Fibroblast of lung (primary cell): ENCODE data around the gene TRAFD1. TPM values are rescaled to one million over a fixed set of nuclear protein-coding genes. Genes with fewer than 3 reads are reported as not detected.
A peak's percentile ranks its signal among the peaks of the same experiment; 100 is the strongest.

Experiments
- DNase-seq, 2 donors: peaks; one replicate each; pipeline versions ENCODE4 v3.0.0 to v3.0.0-alpha.2; 2010; ENCODE audit warnings: low read depth in 2 of 2
- H2AFZ ChIP-seq: 2 replicates; pipeline ENCODE4 v1.5.1; 2012; ENCODE audit warnings: low read length, control low read depth, inconsistent platforms
- H3K27ac ChIP-seq: 2 replicates; pipeline ENCODE4 v1.5.1; 2011; ENCODE audit warnings: low read length, control low read depth; ENCODE audit not compliant: insufficient read depth
- H3K27me3 ChIP-seq: 2 replicates; pipeline ENCODE4 v1.5.1; 2011; ENCODE audit warnings: mild to moderate bottlenecking, low read length; ENCODE audit not compliant: control insufficient read depth, insufficient read depth
- H3K36me3 ChIP-seq: 2 replicates; pipeline ENCODE4 v1.5.1; 2011; ENCODE audit warnings: low read length; ENCODE audit not compliant: control insufficient read depth, insufficient read depth
- H3K4me1 ChIP-seq: 2 replicates; pipeline ENCODE4 v1.5.1; 2011; ENCODE audit warnings: low read length; ENCODE audit not compliant: control insufficient read depth, insufficient read depth; ENCODE audit errors: extremely low read depth
- H3K4me2 ChIP-seq: 2 replicates; pipeline ENCODE4 v1.5.1; 2011; ENCODE audit warnings: low read length, control low read depth; ENCODE audit not compliant: insufficient read depth; ENCODE audit errors: extremely low read depth
- H3K4me3 ChIP-seq, 4 experiments: fragments of 200-600 bp in 1 of 4; sonication (generic) in 1 of 4; replicated peaks in 1 of 4; 2 replicates each; pipeline ENCODE4 v1.5.1; 2011 to 2016; ENCODE audit warnings: low read length in 4 of 4, low read depth in 3 of 4, mild to moderate bottlenecking in 3 of 4, control low read depth in 2 of 4, inconsistent platforms in 1 of 4, mixed read lengths in 1 of 4; ENCODE audit not compliant: insufficient read depth in 1 of 4; ENCODE audit errors: control extremely low read depth in 1 of 4
- H3K79me2 ChIP-seq: 2 replicates; pipeline ENCODE4 v1.5.1; 2012; ENCODE audit warnings: mild to moderate bottlenecking, low read length, inconsistent platforms; ENCODE audit not compliant: control insufficient read depth, insufficient read depth
- H3K9ac ChIP-seq: 2 replicates; pipeline ENCODE4 v1.5.1; 2011; ENCODE audit warnings: mild to moderate bottlenecking, low read length, control low read depth; ENCODE audit not compliant: insufficient read depth
- H3K9me3 ChIP-seq: 2 replicates; pipeline ENCODE4 v1.5.1; 2012; ENCODE audit warnings: low read depth, low read length; ENCODE audit not compliant: control insufficient read depth, insufficient read depth
- H4K20me1 ChIP-seq: 2 replicates; pipeline ENCODE4 v1.5.1; 2011; ENCODE audit warnings: low read length; ENCODE audit not compliant: control insufficient read depth, insufficient read depth; ENCODE audit errors: extremely low read depth
- CTCF ChIP-seq, 2 donors: IDR thresholded peaks in 1 of 2; conservative IDR thresholded peaks in 1 of 2; 1 replicate in 1 of 2; 2 replicates in 1 of 2; pipeline ENCODE4 v1.5.1; 2011 to 2012; ENCODE audit warnings: low read length in 2 of 2, control low read depth in 1 of 2, inconsistent platforms in 1 of 2, low read depth in 1 of 2, mild to moderate bottlenecking in 1 of 2
- EZH2 ChIP-seq: IDR thresholded peaks from 2 replicates; pipeline ENCODE4 v1.5.1; 2012; ENCODE audit warnings: low read length, control low read depth, mild to moderate bottlenecking; ENCODE audit errors: missing control alignments
- polyA plus RNA-seq, 2 donors: library from polyadenylated mRNA; depleted of rRNA in 1 of 2; stranded (reverse) in 1 of 2; unstranded in 1 of 2; fragments of >200 nt; gene quantifications; 2 replicates each; pipeline ENCODE4 v1.2.1, GENCODE V29; 2011 to 2012; ENCODE audit warnings: missing spikeins in 1 of 2
- total RNA-seq: library from RNA; depleted of rRNA; stranded (reverse); fragments of >200 nt; gene quantifications from 2 replicates; pipeline ENCODE4 v1.2.1, GENCODE V29; 2014

Gene TRAFD1
- total and polyA plus RNA-seq, 2 donors (not counting 1 experiment from before 2014, with no cell fraction given), result 42.5 to 83.4 TPM

DNA sequence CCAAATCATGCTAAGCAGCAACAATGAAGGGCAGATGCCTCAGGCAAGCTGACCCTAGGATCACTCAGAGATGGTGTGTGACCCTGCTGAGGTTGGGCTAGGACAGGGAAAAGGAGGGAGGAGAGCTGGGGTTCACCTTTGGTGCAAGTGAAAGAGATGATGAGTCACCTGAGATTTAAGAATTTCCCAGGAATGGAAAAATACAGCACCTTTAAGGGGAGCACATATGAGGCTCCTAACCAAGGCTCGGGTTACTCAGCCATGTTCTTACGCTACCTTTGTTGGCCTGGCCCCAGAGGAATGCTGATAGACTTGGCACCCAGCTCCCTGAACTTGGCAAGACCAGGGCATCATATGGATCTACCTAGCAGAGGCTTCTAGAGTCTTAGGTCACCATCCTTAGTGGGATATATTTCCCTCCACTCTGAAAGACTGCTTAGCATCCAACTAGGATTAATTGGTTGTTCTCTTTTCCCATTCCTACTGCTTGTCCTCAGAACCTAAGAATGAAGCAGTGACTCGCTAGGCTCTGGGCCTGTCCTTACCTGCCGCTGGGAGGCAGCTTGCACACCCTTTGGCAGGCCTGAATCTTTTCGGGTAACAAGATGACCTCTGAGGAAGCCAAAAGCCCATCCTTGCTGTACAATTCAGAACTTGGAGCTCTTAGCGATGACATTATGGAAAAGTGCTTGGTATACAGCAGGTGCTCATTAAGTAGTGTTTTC lies 12.8 kb upstream of the TRAFD1 start:
- no peak overlapping the region for H3K4me2 ChIP-seq
- H3K27ac ChIP-seq, result no peak overlapping the region
- DNase-seq, result no peak
- no peaks in the 10 kb centered on the region for H3K27me3 ChIP-seq
- no peak overlapping the region for H2AFZ ChIP-seq
- H3K9me3 ChIP-seq, result no peaks in the 10 kb centered on the region
- peaks cover 4% of the 10 kb centered on the region for H3K4me1 ChIP-seq
- no peak overlapping the region for H3K4me3 ChIP-seq
- no peak overlapping the region for H3K9ac ChIP-seq
- peaks cover 14% of the 10 kb centered on the region for H3K79me2 ChIP-seq
- TF ChIP-seq EZH2, result no peak
- no peak for TF ChIP-seq CTCF (conservative IDR thresholded peaks at IDR 0.05 in 1 of 2, IDR thresholded peaks at IDR 0.05 in 1 of 2; ENCODE audit: low read depth in 1 of 2, low read length in 2 of 2)
- no peaks in the 10 kb centered on the region for H3K36me3 ChIP-seq
- H4K20me1 ChIP-seq, result no peaks in the 10 kb centered on the region

GRCh38 chr12:112115259-112116045 lies 9.9 kb upstream of the TRAFD1 start:
- DNase-seq, result no peak
- Histone ChIP-seq H3K4me2 (no peak overlapping the region), H3K9ac (no peak overlapping the region), H4K20me1 (no peaks in the 10 kb centered on the region), H3K4me1 (peaks cover 4% of the 10 kb centered on the region), H3K27ac (no peak overlapping the region), H3K79me2 (no peaks in the 10 kb centered on the region), H3K27me3 (no peaks in the 10 kb centered on the region), H3K9me3 (no peaks in the 10 kb centered on the region), H3K36me3 (no peaks in the 10 kb centered on the region), H3K4me3 (no peak overlapping the region), H2AFZ (no peak overlapping the region)
- TF ChIP-seq EZH2 (no peak), CTCF (conservative IDR thresholded peaks at IDR 0.05 in 1 of 2, IDR thresholded peaks at IDR 0.05 in 1 of 2; ENCODE audit: low read depth in 1 of 2, low read length in 2 of 2) (no peak)

DNA sequence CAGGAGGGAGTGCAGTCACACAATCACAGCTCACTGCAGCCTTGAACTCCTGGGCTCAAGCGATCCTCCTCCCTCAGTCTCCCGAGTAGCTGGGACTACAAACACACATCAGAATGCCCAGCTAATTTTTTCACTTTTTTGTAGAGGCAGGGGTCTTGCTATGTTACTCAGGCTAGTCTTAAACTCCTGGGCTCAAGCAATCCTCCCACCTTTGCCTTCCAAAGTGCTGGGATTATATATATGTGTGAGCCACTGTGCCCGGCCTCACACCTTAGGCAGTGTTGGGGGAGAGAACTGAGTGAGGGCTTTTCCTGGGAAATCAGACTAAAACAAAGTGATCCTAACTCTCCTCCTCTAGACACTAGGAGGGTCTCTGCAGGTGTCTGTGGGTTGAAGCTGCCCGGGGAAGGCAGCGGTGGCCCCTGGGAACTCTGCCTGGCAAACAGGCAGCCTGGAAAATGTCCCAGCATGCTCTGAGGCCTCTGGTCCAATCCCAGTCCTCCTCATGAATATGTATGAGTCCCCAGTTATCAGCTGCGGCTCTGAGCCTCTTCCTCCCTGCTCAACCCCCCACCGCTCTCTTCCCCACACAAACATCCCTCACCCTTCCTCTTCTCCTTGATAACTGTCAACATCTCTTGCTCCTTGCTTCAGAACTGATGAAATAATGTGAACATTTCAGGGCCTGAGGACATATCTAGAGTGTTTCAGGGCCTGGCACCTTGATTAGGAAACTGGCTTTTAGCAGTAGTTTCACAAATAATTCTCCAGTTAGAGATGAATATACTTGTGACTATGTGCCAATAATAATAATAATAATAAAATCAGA lies 8.9 kb upstream of the TRAFD1 start:
- peak overlapping the region; percentile 56 for H3K27ac ChIP-seq
- no peaks in the 10 kb centered on the region for H3K79me2 ChIP-seq
- H3K27me3 ChIP-seq, result no peaks in the 10 kb centered on the region
- no peak overlapping the region for H3K4me3 ChIP-seq
- no peaks in the 10 kb centered on the region for H3K9me3 ChIP-seq
- peak; percentile 48 to 75 for DNase-seq
- H3K4me1 ChIP-seq, result peaks cover 4% of the 10 kb centered on the region
- no peak overlapping the region for H3K9ac ChIP-seq
- peak overlapping the region; percentile 40 for H3K4me2 ChIP-seq
- H4K20me1 ChIP-seq, result no peaks in the 10 kb centered on the region
- no peak for TF ChIP-seq EZH2
- TF ChIP-seq CTCF (conservative IDR thresholded peaks at IDR 0.05 in 1 of 2, IDR thresholded peaks at IDR 0.05 in 1 of 2; ENCODE audit: low read depth in 1 of 2, low read length in 2 of 2), result no peak
- no peaks in the 10 kb centered on the region for H3K36me3 ChIP-seq
- H2AFZ ChIP-seq, result peak overlapping the region; percentile 39
